SHP77 (cell line): ENCODE measurements around the gene TGFB3.

Source experiments
- DNase-seq, 2 experiments: peaks; one replicate each; lab custom pipeline; 2025; lab: John Stamatoyannopoulos, UW

Gene TGFB3

DNA sequence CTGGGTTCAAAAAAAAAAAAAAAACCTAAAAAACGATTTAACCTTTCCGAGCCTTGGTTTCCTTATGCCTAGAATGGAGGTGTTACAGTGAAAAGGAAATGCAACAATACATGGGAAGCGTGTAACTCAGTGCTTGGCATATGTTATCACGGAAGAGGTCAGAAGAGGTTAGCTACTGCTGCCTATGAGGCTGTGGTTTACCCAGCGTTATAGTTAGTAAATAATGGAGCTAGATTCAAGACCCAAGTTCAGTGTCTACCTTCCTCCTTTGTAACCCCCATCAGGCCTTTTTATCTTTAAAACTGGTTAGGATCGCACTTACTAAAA is 4.6 kb upstream of the TGFB3 start:
- no peak for DNase-seq

DNA sequence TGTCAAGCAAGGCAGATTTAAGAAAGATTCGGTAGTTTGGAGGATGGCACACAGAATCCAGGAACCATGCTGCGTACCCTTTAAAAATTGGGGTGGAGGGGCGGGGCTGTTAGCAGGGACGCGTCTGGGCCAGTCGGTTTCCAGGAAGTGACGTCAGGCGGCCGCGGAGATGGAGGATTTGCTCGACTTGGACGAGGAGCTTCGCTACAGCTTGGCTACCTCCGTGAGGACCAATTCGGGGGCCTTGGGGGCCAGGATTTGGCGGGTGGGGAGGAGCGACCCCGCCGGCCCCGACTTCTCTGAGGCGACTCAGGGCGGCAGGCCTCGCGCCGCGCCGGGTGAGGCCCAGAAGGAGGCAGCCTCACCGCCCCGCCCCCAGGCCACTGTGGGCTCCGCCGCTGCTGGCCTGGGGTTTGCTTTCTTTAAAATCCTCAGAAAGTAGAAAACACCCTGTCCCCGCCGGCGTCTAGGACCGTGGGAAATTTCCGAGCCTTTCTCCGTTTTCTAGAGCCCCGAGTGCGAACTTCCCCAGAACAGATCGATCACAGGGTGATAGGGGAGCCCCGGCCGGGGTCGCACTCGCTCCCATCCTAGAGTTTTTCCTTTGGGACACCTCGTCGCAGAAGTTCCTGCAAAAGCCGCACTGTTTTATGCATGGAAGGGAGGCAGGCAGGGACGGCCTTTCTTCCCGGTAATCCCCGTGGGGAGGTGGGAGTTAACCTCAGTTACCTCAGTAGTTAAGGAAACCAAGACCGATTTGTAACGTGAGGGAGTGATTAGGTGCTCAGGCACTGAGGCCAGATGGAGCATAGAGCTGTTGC is 4.0 kb upstream of the TGFB3 start, which contains the start of gene IFT43:
Gene IFT43, plus strand, starts transcription at position 146 of the 821 bp plus-strand sequence. Its CDS starts 24 bp downstream, at position 170.
- peak; percentile 53 to 86 for DNase-seq

DNA sequence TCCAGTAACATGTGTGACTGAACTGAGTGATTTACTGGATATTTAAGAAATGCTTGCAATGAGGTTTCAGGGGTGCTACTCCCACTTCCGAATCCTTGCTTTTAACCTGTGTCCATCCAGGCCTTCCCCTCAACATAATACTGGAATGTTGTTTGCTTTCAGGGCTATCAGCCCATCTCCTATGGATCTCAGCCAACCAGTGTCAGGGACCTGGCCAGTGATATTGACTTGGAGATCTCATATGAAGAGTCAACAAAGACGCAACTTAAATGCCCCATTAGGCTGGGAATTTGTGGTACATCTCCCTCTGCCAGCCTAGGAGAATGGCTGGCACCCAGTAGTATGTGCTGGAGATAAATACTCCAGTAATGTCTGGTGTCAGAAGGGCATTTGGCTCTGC is 2.9 kb upstream of the TGFB3 start:
- peak in 1 of 2 experiments; percentile 9 for DNase-seq

DNA sequence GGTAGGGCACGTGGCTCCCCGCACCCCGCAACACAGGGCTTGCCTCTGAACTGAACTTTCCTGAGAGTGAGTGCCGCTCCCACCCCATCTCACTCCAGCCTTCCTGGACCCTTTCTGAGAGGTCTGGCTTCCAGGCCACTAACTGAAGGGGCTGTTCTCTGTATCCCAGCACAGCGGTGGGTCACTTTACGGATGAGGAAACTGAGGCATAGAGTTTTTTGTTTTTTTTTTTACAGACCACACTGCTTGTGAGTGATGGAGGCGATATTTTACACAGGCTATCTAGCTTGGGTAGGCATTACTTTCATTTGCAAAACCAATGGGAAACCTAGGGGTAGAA is 1.2 kb upstream of the TGFB3 start:
- DNase-seq = no peak

DNA sequence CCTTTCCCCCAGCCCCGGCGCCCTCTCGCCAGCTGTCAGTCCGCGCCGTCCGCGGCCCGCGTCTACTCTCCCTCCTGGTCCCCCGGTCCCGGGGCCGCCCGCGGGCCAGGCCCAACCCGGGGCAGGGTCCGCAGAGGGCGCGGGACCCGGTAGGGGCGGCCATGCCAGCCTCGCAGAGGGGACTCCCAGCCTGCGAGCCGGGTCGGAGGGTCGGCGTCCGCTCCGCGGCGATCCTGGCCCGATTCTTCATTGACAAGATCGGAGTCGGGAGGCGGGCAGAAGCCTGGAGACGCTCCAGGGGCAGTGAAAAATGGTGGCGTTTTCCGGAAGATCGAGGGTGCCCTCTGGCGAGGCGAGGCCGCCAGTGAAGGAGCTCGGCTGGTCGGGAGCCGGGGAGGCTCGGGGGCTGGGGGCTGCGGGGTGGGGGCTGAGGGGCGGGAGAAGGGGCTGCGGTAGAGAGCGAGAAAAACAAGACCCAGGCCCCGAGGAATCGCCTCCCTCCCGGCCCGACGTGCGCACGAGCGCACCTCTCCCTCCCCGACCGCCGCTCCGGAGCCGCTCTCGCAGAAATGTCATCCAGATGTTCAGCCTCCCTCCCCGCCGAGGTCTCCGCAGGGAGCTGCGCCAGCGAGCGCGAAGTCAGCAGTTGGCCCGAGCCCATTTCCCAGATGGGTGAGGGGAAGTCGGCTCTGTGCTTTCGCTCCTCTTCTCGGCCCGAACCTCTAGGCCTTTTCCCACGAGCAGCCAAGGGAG is 647 bp upstream of the TGFB3 start:
- peak; percentile 66 to 77 for DNase-seq

DNA sequence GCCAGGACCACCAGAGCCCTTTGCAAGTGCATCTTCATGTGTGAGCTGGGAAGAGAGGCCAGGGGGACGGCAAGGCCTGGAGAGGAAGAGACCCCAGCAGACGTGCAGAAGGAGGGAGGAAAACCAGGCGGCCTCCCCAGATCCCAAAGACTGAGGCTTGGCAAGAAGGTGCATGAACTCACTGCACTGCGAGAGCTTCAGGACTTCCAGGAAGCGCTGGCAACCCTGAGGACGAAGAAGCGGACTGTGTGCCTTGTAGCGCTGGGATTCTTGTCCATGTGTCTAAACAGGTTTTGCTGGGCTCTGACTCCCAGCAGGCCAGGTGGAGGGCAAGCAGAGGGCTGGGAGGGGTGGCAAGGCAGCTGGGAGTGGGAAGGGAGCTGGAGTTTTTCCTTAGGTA is 939 bp downstream of the TGFB3 start:
- peak; percentile 4 to 31 for DNase-seq

DNA sequence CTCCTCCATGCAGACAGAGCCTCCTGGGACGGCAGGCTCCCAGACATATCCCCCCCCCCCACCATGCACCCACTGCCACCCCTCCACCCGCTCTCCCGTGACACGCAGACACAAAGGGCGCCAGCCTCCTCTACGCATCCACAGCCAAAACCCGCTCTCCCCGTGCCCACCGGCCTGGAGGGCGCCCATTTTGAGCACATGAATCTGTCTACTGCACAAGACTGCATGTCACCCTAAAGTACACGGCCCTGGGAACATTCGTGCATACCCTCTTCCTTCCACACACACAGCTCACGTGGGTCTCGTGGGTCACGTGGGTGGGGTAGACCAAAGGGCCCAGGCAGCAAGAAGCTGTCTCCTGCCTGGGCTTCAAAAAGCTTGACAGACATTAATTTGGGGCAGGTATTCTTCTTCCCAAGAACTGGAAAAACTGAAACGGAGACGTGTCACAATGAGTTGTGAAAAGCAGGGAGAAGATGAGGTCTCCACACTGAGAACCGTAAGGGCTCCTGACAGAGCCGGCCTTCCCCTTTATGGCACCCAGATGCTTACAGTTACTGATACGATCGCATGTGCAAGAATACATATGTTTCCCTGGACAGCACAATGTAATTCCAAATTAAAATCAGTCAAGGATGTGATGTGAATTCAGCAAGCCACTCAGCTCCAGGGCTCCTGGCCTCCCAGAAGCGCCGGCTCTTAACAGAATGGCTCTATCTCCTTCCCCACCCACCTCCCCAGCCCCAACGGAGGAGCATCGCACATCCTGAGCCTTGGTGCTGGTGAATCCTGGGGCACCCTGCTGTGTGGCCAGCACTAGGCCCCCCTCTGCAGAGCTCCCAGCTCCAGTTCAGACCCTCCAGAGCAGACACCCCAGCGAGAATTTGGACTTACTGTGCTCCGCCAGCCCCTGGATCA is 1.9 kb downstream of the TGFB3 start:
- peak in 1 of 2 experiments; percentile 22 for DNase-seq

DNA sequence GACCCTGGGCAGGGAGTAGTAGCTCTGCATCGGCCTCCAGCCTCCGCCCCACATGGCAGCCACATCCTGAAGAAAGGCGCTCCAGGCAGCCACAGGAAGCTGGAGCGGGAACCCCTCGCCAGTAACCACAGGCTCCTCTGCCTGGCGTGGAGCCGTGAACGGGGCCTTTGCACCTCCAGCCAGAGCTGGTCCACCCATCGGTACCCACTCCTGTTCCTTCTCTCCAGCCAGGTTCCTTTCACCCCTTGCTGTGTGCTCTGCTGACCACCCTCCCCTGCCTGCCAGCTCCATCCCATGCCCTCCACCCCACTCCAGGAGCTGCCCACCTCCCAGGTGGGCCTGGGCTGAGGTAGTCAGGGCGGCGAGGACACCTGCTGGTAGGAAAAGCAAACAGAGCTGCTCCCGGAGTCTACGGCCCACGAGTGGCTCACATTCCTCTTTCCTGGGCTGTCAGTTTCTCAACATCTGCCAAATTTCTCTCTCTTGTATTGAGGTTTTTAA is 2.7 kb downstream of the TGFB3 start:
- DNase-seq = peak; percentile 22 to 42

DNA sequence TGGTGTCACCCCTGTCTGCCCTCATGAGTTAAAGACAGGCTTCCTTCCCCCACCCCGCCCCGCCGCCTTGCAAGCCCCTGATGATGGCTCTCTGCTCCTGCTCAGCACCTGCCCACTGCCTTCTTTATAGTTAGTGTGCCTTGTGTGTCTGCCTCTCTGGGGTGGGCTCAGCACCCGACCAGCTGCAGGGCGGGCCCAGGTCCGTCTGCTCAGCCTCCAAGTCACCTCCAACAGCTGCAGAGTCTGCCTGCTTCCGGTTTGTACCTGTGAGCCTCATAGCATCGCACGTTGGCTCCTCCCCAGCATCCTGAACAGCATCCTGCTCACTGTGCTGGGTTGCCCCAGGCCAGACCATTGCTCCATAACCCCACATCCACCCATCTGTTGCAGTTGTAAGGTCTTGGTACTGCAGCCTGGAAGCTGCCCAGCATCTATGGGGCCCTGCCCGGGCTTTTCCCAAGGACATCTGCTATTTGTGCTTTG is 3.5 kb downstream of the TGFB3 start:
- DNase-seq = no peak

DNA sequence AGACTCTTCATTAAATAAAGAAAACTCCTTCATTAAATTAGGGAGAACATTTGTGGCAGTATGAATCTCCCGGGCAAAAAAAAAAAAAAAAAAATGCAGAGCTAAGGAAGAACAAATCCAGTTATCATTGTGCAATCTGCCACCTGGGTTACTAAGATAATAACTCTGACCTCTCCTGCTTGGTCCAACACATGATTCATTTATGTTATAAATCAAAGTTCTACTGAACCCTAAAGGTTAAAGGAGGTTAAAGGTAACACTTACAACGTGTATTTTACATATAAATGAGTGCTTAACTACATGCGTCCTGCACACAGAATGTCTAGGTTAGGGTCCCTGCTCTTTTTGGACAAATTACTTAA is 4.2 kb downstream of the TGFB3 start:
- no peak for DNase-seq

DNA sequence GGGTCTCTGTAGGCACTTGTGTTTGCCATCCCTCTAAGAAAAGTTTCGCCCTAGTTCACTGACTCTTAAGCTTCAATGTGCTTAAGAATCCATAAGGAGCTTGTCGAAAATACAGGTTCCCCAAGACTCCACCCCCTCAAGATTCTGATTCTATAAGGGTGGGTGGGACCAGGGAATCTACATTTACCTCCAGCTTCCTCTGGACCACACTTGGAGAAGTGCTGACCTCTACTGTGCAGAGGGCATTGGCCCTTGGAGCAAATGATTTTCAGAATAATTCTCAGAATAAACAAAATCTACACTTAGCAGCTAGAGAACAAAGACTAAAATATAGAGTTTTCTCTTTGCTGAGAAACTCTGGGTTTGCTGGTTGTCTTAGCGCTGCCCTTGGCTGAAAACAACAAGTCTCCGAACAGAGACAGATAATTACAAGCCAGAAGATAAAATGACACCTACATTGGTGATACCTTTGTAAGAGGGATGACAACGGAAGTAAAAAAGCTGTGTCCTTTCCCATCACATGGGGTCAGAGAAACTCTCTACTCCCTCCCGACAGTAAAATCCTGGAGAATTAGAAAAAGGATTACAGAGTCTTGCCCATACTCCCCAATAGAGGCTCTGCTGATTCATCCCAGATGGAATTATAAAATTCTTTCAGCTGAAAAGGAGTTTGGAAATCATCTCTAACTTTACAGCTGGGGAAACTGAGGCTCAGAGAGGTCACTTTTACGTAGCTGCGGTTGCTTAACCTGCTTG is 4.8 kb downstream of the TGFB3 start:
- no peak for DNase-seq

DNA sequence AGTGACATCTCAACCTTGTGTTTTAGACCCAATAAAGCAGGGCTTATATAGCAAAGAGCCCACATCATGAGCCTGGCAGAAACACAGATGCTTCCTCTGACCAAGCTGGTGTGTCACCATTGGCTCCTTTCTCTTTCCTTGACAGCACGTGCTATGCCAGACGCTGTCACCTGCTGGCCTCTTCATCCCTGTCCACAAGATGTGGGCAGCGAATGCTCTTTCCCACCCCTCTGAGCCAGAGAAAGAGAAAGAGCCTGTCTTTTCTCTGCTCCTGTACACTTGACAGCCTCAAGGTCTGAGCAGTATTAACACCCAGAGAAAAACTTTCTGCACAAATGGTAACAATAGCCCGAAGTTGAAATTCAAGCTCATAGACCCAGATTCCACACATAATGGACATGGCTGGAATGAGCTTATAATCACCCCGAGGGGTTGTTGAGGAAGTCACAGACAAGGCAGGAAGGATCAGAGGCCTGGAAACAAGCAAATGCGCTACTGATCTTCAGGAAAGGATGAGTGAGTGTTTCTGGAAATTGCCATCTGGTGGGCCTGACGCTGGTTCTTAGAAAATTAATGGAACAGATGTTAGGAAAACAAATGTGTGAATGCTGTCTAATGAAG is 8.9 kb downstream of the TGFB3 start:
- no peak for DNase-seq

DNA sequence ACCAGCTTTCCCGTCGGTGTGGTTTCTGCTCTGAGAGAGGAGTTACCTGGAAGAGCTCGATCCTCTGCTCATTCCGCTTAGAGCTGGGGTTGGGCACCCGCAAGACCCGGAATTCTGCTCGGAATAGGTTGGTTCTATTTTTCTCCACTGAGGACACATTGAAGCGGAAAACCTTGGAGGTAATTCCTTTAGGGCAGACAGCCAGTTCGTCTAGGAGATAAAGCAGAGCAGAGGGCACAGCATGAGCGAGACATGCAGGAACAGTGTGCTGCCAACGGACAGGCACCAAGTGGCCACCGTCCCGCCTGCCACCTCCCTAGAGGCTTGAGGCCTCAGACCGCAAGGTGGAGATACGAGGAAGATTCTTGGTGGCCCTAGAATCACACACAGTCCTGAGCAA is 10.3 kb downstream of the TGFB3 start:
- DNase-seq = no peak

DNA sequence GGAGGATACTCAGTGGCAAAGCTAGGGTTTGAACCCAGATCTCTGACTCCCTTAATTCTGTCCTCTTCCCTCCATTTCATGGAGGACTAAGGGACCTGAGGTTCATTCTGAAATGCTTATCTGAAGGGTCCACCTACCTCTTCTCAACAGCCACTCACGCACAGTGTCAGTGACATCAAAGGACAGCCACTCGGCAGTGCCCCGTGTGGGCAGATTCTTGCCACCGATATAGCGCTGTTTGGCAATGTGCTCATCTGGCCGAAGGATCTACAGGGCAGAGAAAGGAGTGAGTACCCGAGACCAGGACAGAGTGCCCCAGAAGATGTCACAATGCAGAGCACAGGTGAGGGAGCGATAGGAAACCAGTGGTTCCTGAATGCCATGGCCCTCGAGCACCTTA is 10.8 kb downstream of the TGFB3 start:
- DNase-seq = no peak

DNA sequence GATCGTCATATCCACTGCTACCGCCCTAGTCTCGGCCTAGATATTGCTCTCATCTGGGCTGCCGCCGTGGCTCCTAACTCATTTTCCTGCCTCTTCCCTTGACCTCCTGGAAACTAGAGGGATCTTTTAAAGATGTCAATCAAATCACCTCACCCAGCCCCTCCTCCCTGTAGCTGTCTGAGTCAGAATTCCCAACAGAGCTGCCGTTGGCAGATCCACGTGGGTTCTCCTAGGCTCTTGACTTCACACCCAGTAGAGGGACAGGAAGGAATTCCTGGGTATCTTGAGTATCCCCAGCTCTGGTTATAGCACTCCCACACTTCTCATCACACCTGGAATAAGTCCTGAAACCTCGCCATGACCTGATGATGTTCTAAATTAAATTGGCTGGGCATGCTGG is 11.9 kb downstream of the TGFB3 start:
- DNase-seq = no peak

DNA sequence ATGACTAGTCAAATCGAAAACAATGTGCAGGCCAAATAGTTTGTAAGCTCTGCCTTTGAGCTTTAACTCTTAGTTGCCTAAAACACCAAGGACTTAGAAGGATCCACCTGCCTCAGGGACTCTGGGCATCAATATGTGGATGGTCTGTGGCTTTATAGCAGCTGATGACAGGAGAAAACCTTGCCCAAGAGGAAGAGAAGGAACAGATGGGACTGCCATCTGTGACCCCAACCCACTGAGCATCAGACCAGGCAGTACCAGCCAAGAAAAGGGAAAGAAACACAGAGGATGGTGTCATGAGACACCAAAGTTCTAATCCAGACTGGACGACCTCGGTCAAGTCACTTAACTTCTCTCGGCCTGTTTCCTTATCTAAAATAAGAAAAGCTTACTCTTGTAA is 12.7 kb downstream of the TGFB3 start:
- no peak for DNase-seq

DNA sequence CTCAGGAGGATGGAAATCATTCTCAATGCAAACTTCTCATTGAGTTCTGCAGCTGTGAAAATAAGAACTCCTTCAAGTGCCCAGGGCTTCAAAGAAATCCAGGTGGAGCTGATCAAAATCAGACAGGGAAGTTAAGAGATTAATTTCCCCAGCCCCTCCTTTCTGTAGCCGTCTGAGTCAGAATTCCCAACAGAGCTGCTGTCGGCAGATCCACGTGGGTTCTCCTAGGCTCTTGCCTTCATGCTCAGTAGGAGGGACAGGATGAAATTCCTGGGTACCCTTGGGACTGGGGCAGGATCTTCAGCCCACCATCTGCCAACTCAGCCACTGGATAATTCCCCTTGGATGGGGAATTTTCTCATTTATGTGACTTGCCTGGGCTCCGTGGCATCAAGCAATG is 13.3 kb downstream of the TGFB3 start:
- no peak for DNase-seq

DNA sequence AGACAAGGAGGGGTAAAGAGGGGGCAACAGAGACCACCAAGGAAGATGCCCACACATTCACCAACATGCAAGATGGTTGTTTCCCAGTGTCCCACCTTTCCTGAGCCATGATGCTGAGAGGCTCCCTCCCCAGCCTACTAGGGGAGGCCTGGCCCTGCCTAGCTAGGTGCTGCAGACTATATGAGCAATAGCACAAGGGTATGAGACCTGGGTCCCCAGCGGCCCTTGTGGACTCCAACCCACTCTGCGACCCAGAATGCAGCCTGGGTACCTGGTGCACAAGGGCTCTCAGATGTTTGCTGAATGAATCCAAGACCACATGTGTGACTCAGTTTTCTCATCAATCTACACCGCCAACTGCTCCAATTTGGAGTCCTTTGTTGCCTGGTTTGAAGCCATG is 13.9 kb downstream of the TGFB3 start:
- no peak for DNase-seq

DNA sequence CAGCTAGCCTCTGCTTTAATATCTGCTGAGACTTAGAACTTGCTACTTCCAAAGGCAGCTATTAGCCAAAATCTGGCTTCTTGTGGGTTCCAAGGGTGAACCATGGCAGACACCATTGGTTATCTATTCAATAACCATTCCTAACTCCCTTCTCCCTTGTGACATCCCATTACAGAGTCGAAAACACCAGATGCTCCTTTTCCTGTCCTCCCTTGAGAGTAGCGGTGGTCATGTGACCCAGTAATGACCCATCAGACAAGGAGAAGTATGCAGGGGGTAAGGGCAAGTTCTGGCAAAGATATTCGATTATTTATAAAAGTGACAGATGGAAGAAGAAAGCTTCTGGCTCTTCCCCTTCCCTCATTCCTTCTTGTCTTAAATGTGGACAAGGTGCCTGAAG is 20.1 kb downstream of the TGFB3 start:
- DNase-seq = no peak

DNA sequence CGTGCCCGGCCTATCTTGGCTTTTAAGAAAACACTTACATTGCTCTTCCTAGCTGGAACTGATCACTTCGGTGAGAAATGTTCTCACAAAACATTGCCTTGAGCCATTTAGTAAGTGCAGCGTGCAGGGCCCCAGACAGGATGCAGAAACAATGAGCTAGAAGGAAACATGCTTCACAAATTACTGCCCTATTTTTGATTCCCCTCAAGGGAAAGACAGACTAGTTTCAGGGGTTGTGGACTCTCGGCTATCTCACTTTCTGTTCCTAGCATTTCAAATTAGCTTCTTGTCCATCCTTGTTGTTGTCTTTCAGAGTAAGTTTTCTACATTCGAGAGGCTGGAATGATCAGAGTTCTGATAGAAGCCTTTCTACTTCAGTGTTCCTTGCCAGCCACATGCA is 21.6 kb downstream of the TGFB3 start:
- DNase-seq = no peak

DNA sequence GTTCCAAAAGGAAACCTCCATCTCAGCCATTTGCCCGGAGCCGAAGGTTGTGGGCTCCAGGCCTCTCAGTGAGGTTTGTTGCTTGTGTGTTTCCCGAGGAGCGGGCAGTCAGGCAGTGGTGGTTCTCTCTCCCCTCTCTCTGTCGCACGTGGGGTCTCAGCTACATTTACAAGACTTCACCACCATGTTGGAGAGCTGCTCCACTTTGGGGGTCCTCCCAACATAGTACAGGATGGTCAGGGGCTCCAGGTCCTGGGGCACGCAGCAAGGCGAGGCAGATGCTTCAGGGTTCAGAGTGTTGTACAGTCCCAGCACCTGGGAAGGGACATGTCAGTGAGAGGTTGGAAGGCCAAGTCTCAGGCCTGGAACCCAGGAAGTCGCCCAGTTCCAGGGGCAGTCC is 22.8 kb downstream of the TGFB3 start:
- DNase-seq = no peak
